K562 treated with DMSO at 1 percent for 4 hours (cell line): ENCODE data around the gene STXBP5L. TPM values are rescaled to one million over a fixed set of nuclear protein-coding genes. Genes with fewer than 3 reads are reported as not detected.

Experiments used
- total RNA-seq: library from RNA; unstranded; fragments of 300-600 nt; gene quantifications from 2 replicates; pipeline ENCODE4 v1.2.3, GENCODE V29; 2022; ENCODE audit not compliant: insufficient read depth

STXBP5L gene
- 0.13 TPM in 1 of 2 replicates, not detected in the other for total RNA-seq

GRCh38 chr3:120908030-120908794, at the start of gene STXBP5L:
Gene STXBP5L, plus strand, starts transcription at chr3:120908205. Its CDS starts 1,374 bp downstream, at chr3:120909579.

Other genes starting within 250 kb of the STXBP5L start
- not detected in 2 replicates for gene HGD, start 226.0 kb upstream of the STXBP5L start, total RNA-seq
- gene RABL3, start 165.7 kb upstream of the STXBP5L start, total RNA-seq = 4.6 and 5.0 TPM in 2 replicates
- gene GTF2E1, start 165.5 kb upstream of the STXBP5L start, total RNA-seq = 6.4 and 13.4 TPM in 2 replicates